Head of caudate nucleus (tissue), 42 donors: ENCODE data around the gene DNAJB6.

Experiments used
- DNase-seq, 42 donors: peaks; one replicate each; pipeline versions ENCODE4 v3.0.0 to v3.0.0-alpha.2; 2020 to 2021; ENCODE audit warnings: mixed read lengths in 7 of 42
- intact Hi-C: fragments of 100-400 bp; cut with DNase I; formaldehyde crosslinking; loops from one replicate; pipeline ENCODE4 v1.15.0; 2022

Gene DNAJB6

GRCh38 chr7:157403646-157404401 lies 67.0 kb downstream of the DNAJB6 start:
- DNase-seq = peak in 3 of 42 donors; percentile 0 to 13 (median 10)
- intact Hi-C loops = no loop called here

- intact Hi-C loops = no loop called here
- DNase-seq = peak in 16 of 42 donors; percentile 16 to 63 (median 36)
Observed at GRCh38 chr7:157404845-157405481, 68.2 kb downstream of the DNAJB6 start.

- DNase-seq = peak in 1 of 42 donors; percentile 9
- intact Hi-C loops = no loop called here
Observed at GRCh38 chr7:157405501-157405900, 68.7 kb downstream of the DNAJB6 start.

GRCh38 chr7:157405914-157406810 lies 69.4 kb downstream of the DNAJB6 start:
- intact Hi-C loops = no loop called here
- peak in 22 of 42 donors; percentile 7 to 69 (median 36) for DNase-seq

- no peak for DNase-seq
- intact Hi-C loops = no loop called here
Observed at GRCh38 chr7:157406971-157407370, 70.2 kb downstream of the DNAJB6 start.

GRCh38 chr7:157407512-157408257 lies 70.9 kb downstream of the DNAJB6 start:
- DNase-seq = no peak
- intact Hi-C loops = no loop called here

GRCh38 chr7:157408258-157409101 lies 71.7 kb downstream of the DNAJB6 start:
- no peak for DNase-seq
- intact Hi-C loops = no loop called here

GRCh38 chr7:157409149-157409752 lies 72.4 kb downstream of the DNAJB6 start:
- DNase-seq = no peak
- intact Hi-C loops = no loop called here

- DNase-seq = no peak
- intact Hi-C loops = no loop called here
Observed at GRCh38 chr7:157409753-157410727, 73.2 kb downstream of the DNAJB6 start.

GRCh38 chr7:157410831-157411556 lies 74.2 kb downstream of the DNAJB6 start:
- intact Hi-C loops = no loop called here
- peak in 29 of 42 donors; percentile 21 to 68 (median 47) for DNase-seq

- intact Hi-C loops = no loop called here
- DNase-seq = no peak
Observed at GRCh38 chr7:157411580-157411979, 74.8 kb downstream of the DNAJB6 start.

GRCh38 chr7:157412021-157412443 lies 75.2 kb downstream of the DNAJB6 start:
- peak in 14 of 42 donors; percentile 21 to 68 (median 36) for DNase-seq
- intact Hi-C loops = no loop called here

- DNase-seq = no peak
- intact Hi-C loops = no loop called here
Observed at GRCh38 chr7:157412491-157413180, 75.8 kb downstream of the DNAJB6 start.

- intact Hi-C loops = no loop called here
- DNase-seq = no peak
Observed at GRCh38 chr7:157413881-157414701, 77.3 kb downstream of the DNAJB6 start.
